GM12878 (cell line): ENCODE results near the gene MCTP2. TPM values are rescaled to one million over a fixed set of nuclear protein-coding genes. Genes with fewer than 3 reads are reported as not detected.

Experiments
- ATAC-seq: fragments of 200-7000 bp; cut with Tn5 transposase; 3 replicates; pipeline ENCODE4 v1.9.1; 2020; ENCODE audit warnings: mild to moderate bottlenecking, moderate library complexity
- BruUV-seq: library from RNA; stranded (reverse); fragments of 400-500 nt; replicated peaks from 2 replicates; lab custom pipeline; 2021; lab: Mats Ljungman, UMichigan
- CTCF ChIA-PET: fragments of 300-600 bp; sonication (Branson Sonifier 250); formaldehyde crosslinking; extraction: SDS; loops from one replicate; lab custom pipeline; 2021; ENCODE audit warnings: inconsistent platforms; lab: Yijun Ruan, JAX
- POLR2A ChIA-PET: fragments of 350-600 bp; formaldehyde crosslinking; extraction: SDS; loops from one replicate; lab custom pipeline; 2021; ENCODE audit warnings: inconsistent platforms; lab: Charles Lee
- RAD21 ChIA-PET: fragments of 300-600 bp; sonication (Branson Sonifier 250); formaldehyde crosslinking; loops from one replicate; lab custom pipeline; 2023; ENCODE audit warnings: antibody characterized with exemption; ENCODE audit not compliant: unreplicated experiment; lab: Charles Lee
- SMC1A ChIA-PET: fragments of 300-600 bp; sonication (Branson Sonifier 250); formaldehyde crosslinking; loops from one replicate; lab custom pipeline; 2023; ENCODE audit not compliant: unreplicated experiment, uncharacterized antibody; lab: Charles Lee
- DNase-seq: peaks from one replicate; pipeline ENCODE4 v3.0.0-alpha.2; 2011; ENCODE audit warnings: low read depth, low spot score
- FAIRE-seq: peaks from 3 replicates; lab custom pipeline; 2011; peaks lifted over from hg19 to GRCh38; lab: Jason Lieb, UNC
- H2AFZ ChIP-seq: 2 replicates; pipeline ENCODE4 v1.6.0; 2011; ENCODE audit warnings: low read depth, low read length, control low read depth; ENCODE audit not compliant: control insufficient read depth
- H3K27ac ChIP-seq: 2 replicates; pipeline ENCODE4 v1.5.1; 2011; ENCODE audit warnings: control low read depth; ENCODE audit not compliant: control insufficient read depth, insufficient read depth
- H3K27me3 ChIP-seq, 2 experiments: replicated peaks in 1 of 2; 2 replicates each; pipeline versions ENCODE4 v1.6.0 to v1.6.1; 2011; ENCODE audit warnings: low read length in 1 of 2; ENCODE audit not compliant: control insufficient read depth in 2 of 2, insufficient read depth in 2 of 2
- H3K36me3 ChIP-seq, 2 experiments: 2 replicates each; pipeline ENCODE4 v1.5.1; 2011; ENCODE audit warnings: low read length in 1 of 2; ENCODE audit not compliant: control insufficient read depth in 2 of 2, insufficient read depth in 2 of 2
- H3K4me1 ChIP-seq: 2 replicates; pipeline ENCODE4 v1.6.1; 2011; ENCODE audit warnings: mild to moderate bottlenecking, low read length, moderate library complexity, mixed read lengths; ENCODE audit not compliant: control insufficient read depth, insufficient read depth
- H3K4me2 ChIP-seq: 2 replicates; pipeline ENCODE4 v1.6.0; 2011; ENCODE audit warnings: control low read depth; ENCODE audit not compliant: control insufficient read depth, insufficient read depth
- H3K4me3 ChIP-seq: fragments of 200-600 bp; sonication (generic); 2 replicates; pipeline ENCODE4 v1.5.1; 2016
- H3K79me2 ChIP-seq: 2 replicates; pipeline ENCODE4 v1.6.0; 2011; ENCODE audit warnings: low read length; ENCODE audit not compliant: control insufficient read depth, insufficient read depth
- H3K9ac ChIP-seq: 2 replicates; pipeline ENCODE4 v1.8.0; 2011; ENCODE audit warnings: low read length, control low read depth, mixed read lengths; ENCODE audit not compliant: control insufficient read depth, insufficient read depth
- H3K9me3 ChIP-seq: replicated peaks from 3 replicates; pipeline ENCODE4 v1.5.1; 2011; ENCODE audit warnings: mild to moderate bottlenecking, low read length; ENCODE audit not compliant: control insufficient read depth, insufficient read depth
- H4K20me1 ChIP-seq: 2 replicates; pipeline ENCODE4 v1.6.0; 2011; ENCODE audit not compliant: control insufficient read depth, insufficient read depth
- BCLAF1 ChIP-seq: fragments of 450-650 bp; IDR thresholded peaks from 2 replicates; pipeline ENCODE4 v1.6.1; 2017; ENCODE audit warnings: antibody characterized with exemption, mild to moderate bottlenecking, moderate library complexity
- CHD4 ChIP-seq: fragments of 200-600 bp; sonication (generic); IDR thresholded peaks from 2 replicates; pipeline ENCODE4 v1.6.1; 2016; ENCODE audit warnings: mild to moderate bottlenecking
- MEF2B ChIP-seq: fragments of 450-650 bp; IDR thresholded peaks from 2 replicates; pipeline ENCODE4 v1.6.1; 2018; ENCODE audit warnings: mild to moderate bottlenecking, moderate library complexity; ENCODE audit not compliant: partially characterized antibody, poor library complexity, severe bottlenecking
- PKNOX1 ChIP-seq: fragments of 450-650 bp; IDR thresholded peaks from 2 replicates; pipeline ENCODE4 v1.6.1; 2016; ENCODE audit warnings: mild to moderate bottlenecking
- SP1 ChIP-seq: IDR thresholded peaks from one replicate; pipeline ENCODE4 v1.6.1; 2011; ENCODE audit warnings: low read depth, low read length
- ZBTB40 ChIP-seq: fragments of 450-650 bp; IDR thresholded peaks from 2 replicates; pipeline ENCODE4 v1.6.1; 2016; ENCODE audit warnings: mild to moderate bottlenecking, moderate library complexity, borderline replicate concordance
- WGBS: methylation state at CpG from one replicate; pipeline ENCODE4 v1.1.6; 2016; ENCODE audit warnings: low lambda C conversion rate; ENCODE audit not compliant: insufficient replicate concordance, insufficient coverage; ENCODE audit errors: missing lambda C conversion rate; 5-methylcytosine and 5-hydroxymethylcytosine counted together
- in situ Hi-C: fragments of 300-500 bp; cut with MboI; formaldehyde crosslinking; loops from 9 replicates; pipeline ENCODE4 v1.14.3; 2018; ENCODE audit warnings: mixed read lengths
- intact Hi-C: fragments of 100-400 bp; cut with micrococcal nuclease; formaldehyde crosslinking; loops from one replicate; pipeline ENCODE4 v1.14.2; 2022; ENCODE audit not compliant: unreplicated experiment
- polyA plus RNA-seq, 11 experiments: library from polyadenylated mRNA; depleted of rRNA in 4 of 11; unstranded in 6 of 11; stranded (reverse) in 5 of 11; fragments of >200 nt; fragmentation: Nextera tagmentation in 4 of 11; fragmentation: Illumina TruSeq in 1 of 11; extraction: Ambion mirVana in 4 of 11; extraction: Trizol in 1 of 11; gene quantifications; 1 replicate in 1 of 11; 2 replicates in 10 of 11; pipeline versions ENCODE4 v1.2.1 to v1.2.3, GENCODE V29; 2011 to 2016; ENCODE audit warnings: inconsistent platforms in 2 of 11, missing spikeins in 2 of 11, low read depth in 1 of 11
- total RNA-seq, 4 experiments: library from RNA; depleted of rRNA in 3 of 4; stranded (reverse); fragments of >200 nt in 3 of 4; fragmentation: Illumina TruSeq in 1 of 4; extraction: Trizol in 1 of 4; gene quantifications; 2 replicates each; pipeline versions ENCODE4 v1.2.1 to v1.2.3, GENCODE V29; 2013 to 2021

MCTP2 gene
- total and polyA plus RNA-seq, 10 of the 15 experiments (the other 5 are each of a cell fraction or from before 2014, with no cell fraction given) = 0.24 to 48.5 (median 0.88) TPM

GRCh38 chr15:94296717-94297116 is 65.4 kb downstream of the MCTP2 start:
- H3K79me2 ChIP-seq = no peaks in the 10 kb centered on the region
- H3K9ac ChIP-seq = no peak overlapping the region
- H3K4me3 ChIP-seq = no peak overlapping the region
- 69% methylated on average over 1 of the region's 1 CpG for WGBS
- ChIA-PET CTCF (interaction anchor here (0.7 to 4.0 kb wide), 9 partner anchors 15 to 134 kb away, joined by 3 to 18 read pairs (median 4); partner anchors contain the start of gene MCTP2), POLR2A (interaction anchor here (1.0 to 1.3 kb wide), 5 partner anchors 9 to 74 kb away, joined by 3 to 5 read pairs (median 3); partner anchors contain the start of gene MCTP2), RAD21 (interaction anchor here (2.4 to 2.5 kb wide), 3 partner anchors 9 to 132 kb away, joined by 8 to 11 read pairs (median 9); no protein-coding TSS in a partner anchor), SMC1A (interaction anchor here (1.5 to 3.7 kb wide), 7 partner anchors 9 to 132 kb away, joined by 4 to 37 read pairs (median 6); partner anchors contain the start of gene MCTP2)
- H3K27me3 ChIP-seq = no peaks in the 10 kb centered on the region
- intact Hi-C loops (no loop called here), in situ Hi-C loops (no loop called here)
- FAIRE-seq (no peak), DNase-seq (no peak), ATAC-seq (peak; percentile 19; the same call in 2 of the 3 replicates)
- H3K4me2 ChIP-seq = no peak overlapping the region
- no peaks in the 10 kb centered on the region; the same call in 2 of the 3 replicates for H3K9me3 ChIP-seq
- BruUV-seq = no TSS peak
- no peaks in the 10 kb centered on the region for H3K36me3 ChIP-seq
- no peak overlapping the region for H2AFZ ChIP-seq
- H3K4me1 ChIP-seq = no peaks in the 10 kb centered on the region
- no peak overlapping the region for H3K27ac ChIP-seq
- H4K20me1 ChIP-seq = no peaks in the 10 kb centered on the region
- TF ChIP-seq SP1 = no peak
- no peak for TF ChIP-seq MEF2B

- Histone ChIP-seq H3K36me3 (no peaks in the 10 kb centered on the region), H4K20me1 (no peaks in the 10 kb centered on the region), H3K27ac (no peak overlapping the region), H3K9ac (no peak overlapping the region), H3K4me2 (no peak overlapping the region), H3K4me3 (no peak overlapping the region), H3K27me3 (no peaks in the 10 kb centered on the region), H3K9me3 (no peaks in the 10 kb centered on the region; the same call in 2 of the 3 replicates), H2AFZ (no peak overlapping the region), H3K4me1 (no peaks in the 10 kb centered on the region), H3K79me2 (no peaks in the 10 kb centered on the region)
- in situ Hi-C loops (no loop called here), intact Hi-C loops (no loop called here)
- DNase-seq (no peak), FAIRE-seq (peak; percentile 27), ATAC-seq (peak; percentile 80)
- RAD21 ChIA-PET = interaction anchor here (1.0 to 2.5 kb wide), 4 partner anchors 9 to 133 kb away, joined by 3 to 11 read pairs (median 8); no protein-coding TSS in a partner anchor
- SMC1A ChIA-PET = interaction anchor here (0.6 to 3.7 kb wide), 8 partner anchors 9 to 133 kb away, joined by 3 to 37 read pairs (median 6); partner anchors contain the start of gene MCTP2
- WGBS = 32% methylated on average over 6 of the region's 6 CpGs
- CTCF ChIA-PET = interaction anchor here (0.5 to 4.0 kb wide), 8 partner anchors 16 to 133 kb away, joined by 3 to 18 read pairs (median 4); partner anchors contain the start of gene MCTP2
- BruUV-seq = no TSS peak
- POLR2A ChIA-PET = interaction anchor here (1.0 to 1.3 kb wide), 6 partner anchors 9 to 75 kb away, joined by 3 to 5 read pairs (median 3); partner anchors contain the start of gene MCTP2
- TF ChIP-seq CHD4 (no peak), ZBTB40 (no peak), PKNOX1 (no peak), BCLAF1 (no peak)
These were observed 66.2 kb downstream of the MCTP2 start for GRCh38 chr15:94297558-94297957.
